Epithelial cell of proximal tubule (primary cell): Measurements from ENCODE around the gene FBLN2. TPM values are rescaled to one million over a fixed set of nuclear protein-coding genes. Genes with fewer than 3 reads are reported as not detected.

Source experiments
- DNase-seq: peaks from one replicate; pipeline ENCODE4 v3.0.0-alpha.2; 2011; ENCODE audit warnings: low read depth
- H3K4me3 ChIP-seq: 2 replicates; pipeline ENCODE4 v1.5.1; 2011; ENCODE audit warnings: low read depth, mild to moderate bottlenecking, low read length
- total RNA-seq: library from RNA; depleted of rRNA; stranded (reverse); fragments of >200 nt; gene quantifications from 2 replicates; pipeline ENCODE4 v1.2.3, GENCODE V29; 2015
- TF ChIP-seq, protein P1 (sequence below): conservative IDR thresholded peaks from 2 replicates; pipeline ENCODE4 v1.5.1; 2012; ENCODE audit warnings: low read depth, mild to moderate bottlenecking, low read length

The FBLN2 gene
- total RNA-seq, 1 donor from 2014 or later: 1.1 TPM

- TF ChIP-seq, protein P1, sequence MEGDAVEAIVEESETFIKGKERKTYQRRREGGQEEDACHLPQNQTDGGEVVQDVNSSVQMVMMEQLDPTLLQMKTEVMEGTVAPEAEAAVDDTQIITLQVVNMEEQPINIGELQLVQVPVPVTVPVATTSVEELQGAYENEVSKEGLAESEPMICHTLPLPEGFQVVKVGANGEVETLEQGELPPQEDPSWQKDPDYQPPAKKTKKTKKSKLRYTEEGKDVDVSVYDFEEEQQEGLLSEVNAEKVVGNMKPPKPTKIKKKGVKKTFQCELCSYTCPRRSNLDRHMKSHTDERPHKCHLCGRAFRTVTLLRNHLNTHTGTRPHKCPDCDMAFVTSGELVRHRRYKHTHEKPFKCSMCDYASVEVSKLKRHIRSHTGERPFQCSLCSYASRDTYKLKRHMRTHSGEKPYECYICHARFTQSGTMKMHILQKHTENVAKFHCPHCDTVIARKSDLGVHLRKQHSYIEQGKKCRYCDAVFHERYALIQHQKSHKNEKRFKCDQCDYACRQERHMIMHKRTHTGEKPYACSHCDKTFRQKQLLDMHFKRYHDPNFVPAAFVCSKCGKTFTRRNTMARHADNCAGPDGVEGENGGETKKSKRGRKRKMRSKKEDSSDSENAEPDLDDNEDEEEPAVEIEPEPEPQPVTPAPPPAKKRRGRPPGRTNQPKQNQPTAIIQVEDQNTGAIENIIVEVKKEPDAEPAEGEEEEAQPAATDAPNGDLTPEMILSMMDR: no peak
- DNase-seq: no peak
- H3K4me3 ChIP-seq: no peak overlapping the region
These were observed 10.2 kb upstream of the FBLN2 start for GRCh38 chr3:13538520-13539291.

GRCh38 chr3:13539292-13539638 is 9.7 kb upstream of the FBLN2 start:
- TF ChIP-seq, protein P1: no peak
- no peak overlapping the region for H3K4me3 ChIP-seq
- DNase-seq: no peak

DNA sequence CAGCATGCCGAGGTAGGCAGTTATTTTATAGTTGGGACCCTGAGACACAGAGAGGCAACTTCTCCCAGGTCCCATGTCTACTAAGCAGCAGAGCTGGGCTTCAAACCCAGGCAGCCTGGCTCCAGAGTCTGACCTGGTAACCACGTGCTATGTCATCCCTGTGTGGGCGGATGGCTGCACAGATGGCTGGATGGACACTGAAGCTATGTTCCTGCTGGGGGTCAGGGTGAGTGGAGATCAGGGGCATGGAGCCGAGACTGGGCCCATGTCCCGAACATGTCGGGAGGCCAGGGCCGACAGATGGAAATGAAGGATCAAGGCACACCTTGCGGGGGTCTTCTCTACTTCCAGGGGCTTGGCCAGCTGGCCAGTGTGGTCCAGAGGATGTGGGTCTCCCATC is 9.3 kb upstream of the FBLN2 start:
- TF ChIP-seq, protein P1: no peak
- no peak overlapping the region for H3K4me3 ChIP-seq
- DNase-seq: no peak

- H3K4me3 ChIP-seq: no peak overlapping the region
- no peak for DNase-seq
- TF ChIP-seq, protein P1: no peak
These were observed 8.5 kb upstream of the FBLN2 start for GRCh38 chr3:13540297-13540995.

DNA sequence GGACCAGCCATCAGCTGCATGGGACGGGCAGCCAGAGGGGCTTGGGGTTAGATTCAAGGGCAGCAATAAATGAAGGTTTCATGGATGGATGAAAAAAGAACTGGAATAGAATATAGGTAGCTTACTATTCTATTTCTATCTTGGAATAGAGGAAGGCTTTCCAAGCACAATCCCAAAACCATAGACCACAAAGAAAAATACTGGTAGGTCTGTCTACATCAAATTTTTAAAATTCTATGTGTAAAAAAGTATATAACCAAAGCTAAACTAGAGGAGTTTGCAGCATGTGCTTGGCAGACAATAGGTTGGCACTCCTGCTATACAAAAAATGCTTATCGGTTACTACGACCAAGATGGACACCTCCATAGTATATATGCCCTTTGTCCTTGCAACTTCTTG is 7.2 kb upstream of the FBLN2 start:
- no peak overlapping the region for H3K4me3 ChIP-seq

DNA sequence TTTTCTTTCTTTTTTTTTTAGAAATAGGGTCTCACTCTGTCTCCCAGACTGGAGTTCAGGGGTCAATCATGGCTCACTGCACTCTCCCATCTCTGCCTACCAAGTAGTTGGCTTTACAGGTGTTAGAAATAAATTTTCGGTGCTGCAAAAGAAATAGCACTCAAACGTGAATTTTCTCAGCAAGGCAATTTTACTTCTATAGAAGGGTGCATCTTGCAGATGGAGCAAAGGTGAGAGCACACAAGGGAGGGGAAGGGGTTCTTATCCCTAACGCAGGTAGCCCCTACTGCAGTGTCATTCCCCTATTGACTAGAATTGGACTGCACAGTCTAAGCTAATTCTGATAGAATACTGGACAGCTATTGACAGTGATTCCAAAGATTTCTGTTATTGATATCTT is 6.8 kb upstream of the FBLN2 start:
- no peak for DNase-seq
- TF ChIP-seq, protein P1: no peak
- H3K4me3 ChIP-seq: no peak overlapping the region

More for the DNA sequence above, 7.2 kb upstream of the FBLN2 start:
- no peak for DNase-seq
- TF ChIP-seq, protein P1: no peak
